Epidermal melanocyte (primary cell): ENCODE measurements around the gene SYCE1.
A peak's percentile ranks its signal among the peaks of the same experiment; 100 is the strongest.
"Not testable (repeated sequence)": the region's sequence is repeated elsewhere in the genome, so short reads cannot be mapped to it uniquely, and the experiment has no call there.

Experiments used
- DNase-seq: peaks from one replicate; pipeline ENCODE4 v3.0.0; 2011; ENCODE audit warnings: low spot score; ENCODE audit not compliant: insufficient read length

Gene SYCE1

DNA sequence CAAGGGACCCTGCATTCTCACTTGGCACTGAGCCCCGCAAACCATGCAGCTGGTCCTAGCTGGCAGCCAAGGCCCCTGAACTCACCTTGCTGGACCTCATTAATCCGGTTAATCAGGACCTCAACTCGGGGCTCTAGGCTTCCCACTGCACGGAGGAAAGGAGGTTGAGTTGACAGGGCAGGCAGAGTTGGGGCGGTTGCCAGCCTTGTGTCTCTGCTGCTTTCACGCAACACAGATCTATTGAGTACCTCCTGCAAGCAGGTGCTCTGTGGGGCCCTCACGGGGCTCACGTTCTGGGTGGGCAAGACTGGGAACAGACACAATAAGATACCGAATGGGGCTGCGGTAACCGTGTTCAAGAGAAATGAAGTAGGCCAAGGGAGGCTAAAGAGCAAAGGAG lies 6.2 kb downstream of the SYCE1 start:
- DNase-seq, result no peak

DNA sequence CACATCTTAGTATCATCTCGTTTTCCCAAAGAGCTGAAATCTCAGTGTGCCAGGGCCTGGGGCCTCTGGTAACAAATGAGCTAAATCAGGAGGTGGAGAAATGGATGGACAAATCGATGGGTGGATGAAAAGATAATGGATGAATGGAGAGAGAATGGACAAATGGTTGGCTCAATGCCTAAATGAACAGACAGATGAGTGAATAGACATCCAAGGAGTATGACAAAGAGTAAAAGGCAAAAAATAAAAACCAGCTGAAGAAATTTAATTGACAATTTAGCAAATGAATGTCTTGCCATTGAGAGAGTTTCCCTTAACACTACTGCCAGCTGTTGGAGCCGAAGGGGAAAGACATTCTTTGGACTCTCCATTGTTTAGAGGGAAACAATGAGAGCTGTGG lies 8.0 kb downstream of the SYCE1 start:
- DNase-seq, result no peak

DNA sequence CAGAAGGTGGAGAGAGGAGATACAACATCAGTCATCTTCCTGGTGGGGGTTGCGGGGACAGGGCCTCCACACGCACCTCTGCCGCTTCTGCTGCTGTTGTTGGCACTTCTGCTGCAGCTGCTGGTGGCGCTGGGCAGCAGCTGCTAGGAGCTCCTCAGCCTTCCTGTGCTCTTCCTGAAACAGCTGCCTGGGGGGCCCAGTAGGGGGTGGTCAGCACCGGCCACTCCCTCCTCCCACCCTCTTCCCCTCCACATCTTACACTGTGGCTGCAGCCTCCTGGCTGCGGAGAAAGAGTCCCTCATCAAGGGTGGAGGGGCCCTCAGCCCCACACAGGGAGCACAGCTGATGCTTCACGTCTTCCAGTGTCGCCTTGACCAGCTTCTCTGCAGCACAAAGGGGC lies 9.9 kb downstream of the SYCE1 start:
- DNase-seq, result no peak

DNA sequence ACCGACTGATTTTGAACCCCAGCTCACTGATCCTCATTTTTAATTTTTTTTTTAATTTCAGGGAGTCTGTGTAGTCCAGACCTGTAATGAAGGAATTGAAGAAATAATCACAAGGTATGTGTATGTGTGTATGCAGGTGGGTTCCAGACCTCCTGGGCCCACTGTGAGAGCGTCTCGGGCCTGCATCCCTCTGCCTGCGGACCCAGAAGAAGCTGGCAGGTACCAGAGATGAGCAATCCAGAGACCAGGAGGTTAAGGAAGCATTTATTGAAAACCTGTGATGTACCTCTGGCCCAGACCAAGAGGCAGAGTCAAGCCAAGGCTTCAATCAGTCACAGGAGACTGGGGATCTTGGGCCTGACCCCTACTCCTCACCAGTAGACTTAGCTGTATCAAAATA lies 10.8 kb downstream of the SYCE1 start:
- no peak for DNase-seq

DNA sequence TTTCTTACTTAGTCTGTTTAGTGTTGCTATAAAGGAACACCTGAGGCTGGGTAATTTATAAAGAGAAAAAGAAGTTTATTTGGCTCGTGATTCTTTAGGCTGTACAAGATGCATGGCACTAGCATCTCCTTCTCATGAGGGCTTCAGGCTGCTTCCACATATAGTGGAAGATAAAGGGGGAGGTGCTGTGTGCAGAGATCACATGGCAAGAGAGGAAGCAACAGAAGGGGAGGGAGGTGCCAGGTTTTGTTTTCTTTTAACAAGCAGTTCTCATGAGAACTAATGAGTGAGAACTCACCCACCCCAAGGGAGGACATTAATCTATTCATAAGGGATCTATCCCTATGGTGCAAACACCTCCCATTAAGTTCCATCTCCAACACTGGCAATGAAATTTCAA lies 20.9 kb downstream of the SYCE1 start:
- DNase-seq, result no peak

DNA sequence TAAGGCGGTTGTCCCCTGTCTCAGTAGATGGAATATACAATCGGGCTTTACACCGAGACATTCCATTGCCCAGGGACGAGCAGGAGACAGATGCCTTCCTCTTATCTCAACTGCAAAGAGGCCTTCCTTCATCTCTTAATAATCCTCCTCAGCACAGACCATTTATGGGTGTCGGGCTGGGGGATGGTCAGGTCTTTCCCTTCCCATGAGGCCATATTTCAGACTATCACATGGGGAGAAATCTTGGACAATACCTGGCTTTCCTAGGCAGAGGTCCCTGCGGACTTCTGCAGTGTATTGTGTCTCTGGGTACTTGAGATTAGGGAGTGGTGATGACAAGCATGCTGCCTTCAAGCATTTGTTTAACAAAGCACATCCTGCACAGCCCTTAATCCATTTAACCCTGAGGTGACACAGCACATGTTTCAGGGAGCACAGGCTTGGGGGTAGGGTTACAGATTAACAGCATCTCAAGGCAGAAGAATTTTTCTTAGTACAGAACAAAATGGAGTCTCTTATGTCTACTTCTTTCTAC lies 23.9 kb downstream of the SYCE1 start:
- DNase-seq, result not testable (repeated sequence)

DNA sequence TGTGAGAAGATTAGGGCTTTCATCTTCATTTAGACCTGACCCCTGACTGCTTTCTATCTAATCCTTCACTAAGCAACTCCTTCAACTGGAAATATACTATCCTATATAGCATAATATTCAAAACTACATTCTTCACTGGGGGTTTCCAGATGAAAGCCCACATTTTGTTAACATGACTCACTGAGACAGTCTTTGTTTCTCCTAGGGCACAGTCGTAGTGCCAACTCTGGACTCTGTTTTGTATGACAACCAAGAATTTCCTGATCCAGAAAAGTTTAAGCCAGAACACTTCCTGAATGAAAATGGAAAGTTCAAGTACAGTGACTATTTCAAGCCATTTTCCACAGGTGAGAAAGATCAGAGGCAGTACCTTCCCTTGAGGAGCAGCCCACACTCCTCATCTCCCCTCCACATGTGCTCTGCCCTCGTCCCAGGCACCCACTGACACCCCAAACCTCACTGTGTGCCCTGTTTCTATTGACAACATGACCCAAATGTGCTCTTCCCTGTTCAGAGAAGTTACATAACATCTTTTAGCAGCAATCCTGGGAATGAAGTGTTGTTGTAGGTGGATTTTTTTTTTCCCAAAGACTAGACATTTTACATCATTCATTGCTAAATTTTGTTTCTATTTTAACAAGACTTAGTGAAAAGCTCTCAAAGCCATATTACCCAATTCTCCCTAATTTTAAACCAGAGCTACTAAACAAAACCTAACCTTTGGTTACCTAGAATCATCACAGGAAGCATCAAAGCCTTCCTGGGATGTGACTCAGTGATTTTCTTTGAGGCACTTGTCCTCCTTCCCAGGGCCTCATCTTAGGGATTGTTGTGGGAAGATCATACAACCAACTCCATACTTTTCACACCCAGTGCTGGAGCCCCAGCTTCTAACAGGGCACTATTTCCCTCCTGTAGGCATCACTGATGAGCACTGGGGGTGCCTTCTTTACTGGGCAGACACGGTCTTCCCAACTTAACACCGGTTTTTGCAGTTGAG lies 27.5 kb downstream of the SYCE1 start:
- DNase-seq, result no peak

DNA sequence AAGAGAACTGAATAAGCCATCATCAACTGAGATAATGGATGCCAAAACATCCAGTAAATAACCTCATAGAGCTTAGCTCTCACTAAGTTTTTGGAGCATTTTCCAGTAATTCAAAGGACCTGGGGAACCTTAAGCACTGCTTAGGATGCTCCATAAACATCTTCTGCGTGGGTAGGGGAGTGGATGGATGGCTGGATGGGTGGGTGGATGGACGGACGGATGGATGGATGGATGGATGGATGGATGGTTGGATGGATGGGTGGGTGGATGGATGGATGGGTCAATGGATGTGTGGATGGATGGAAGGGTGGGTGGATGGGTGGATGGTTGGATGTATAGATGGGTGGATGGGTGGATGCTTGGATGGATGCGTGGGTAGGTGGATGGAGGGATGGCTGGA lies 29.2 kb downstream of the SYCE1 start:
- no peak for DNase-seq

DNA sequence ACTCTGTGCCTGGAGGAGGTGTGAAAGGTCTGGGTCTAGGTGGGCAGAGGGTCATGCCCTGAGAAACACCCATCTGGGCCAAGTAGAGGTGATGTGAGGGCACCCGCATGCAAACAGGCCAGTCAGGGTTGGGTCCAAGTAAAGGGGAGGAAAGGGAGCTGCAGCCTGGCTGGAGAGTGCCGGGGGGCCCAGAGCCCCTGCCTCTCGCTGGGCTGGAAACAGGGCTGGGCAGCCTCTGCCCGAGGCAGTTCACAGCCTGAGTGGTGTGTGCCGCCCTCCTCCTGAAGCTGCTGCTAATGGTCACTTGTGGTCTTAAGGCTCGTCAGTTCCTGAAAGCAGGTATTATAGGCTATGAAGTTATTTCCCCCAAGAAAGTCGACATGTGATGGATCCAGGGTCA lies 31.0 kb downstream of the SYCE1 start:
- DNase-seq, result no peak

DNA sequence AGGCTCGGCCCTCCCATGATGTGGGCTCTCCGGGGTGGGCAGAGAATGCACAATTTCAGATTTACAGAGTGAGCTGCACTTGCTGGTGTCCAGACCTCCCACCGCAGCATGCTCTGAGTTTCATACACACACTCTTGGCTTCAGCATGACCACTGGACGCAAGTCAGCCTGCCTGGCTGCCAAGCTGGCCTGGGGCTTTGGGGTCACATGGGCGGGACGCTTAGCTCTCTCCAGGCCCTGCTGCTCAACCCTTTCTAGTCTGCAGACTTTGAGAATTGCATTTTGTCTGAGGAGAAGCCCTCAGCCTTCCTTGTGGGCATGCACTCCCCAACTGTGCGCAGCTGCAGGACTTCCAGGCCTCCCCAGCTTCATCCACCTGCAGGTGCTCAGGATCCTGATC lies 32.5 kb downstream of the SYCE1 start:
- no peak for DNase-seq

DNA sequence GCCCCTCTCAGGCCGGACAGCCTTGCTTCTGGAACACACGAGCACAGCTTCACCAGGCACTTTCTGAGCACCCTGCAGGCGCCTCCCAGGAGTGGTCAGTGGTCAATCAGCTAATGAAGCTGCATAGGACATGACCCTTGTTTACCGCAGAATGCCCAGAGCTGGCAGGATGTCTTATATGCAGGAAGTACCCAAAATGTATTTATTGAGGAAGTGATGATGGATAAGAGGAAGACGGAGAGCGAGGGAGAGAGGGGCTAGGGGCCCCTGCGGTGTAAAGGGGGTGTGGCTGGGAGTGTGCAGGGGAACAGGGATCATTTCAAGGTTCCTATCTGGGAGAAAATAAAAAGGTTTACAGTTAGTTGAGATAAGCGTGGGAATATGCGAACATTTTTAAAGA lies 34.9 kb downstream of the SYCE1 start:
- no peak for DNase-seq

DNA sequence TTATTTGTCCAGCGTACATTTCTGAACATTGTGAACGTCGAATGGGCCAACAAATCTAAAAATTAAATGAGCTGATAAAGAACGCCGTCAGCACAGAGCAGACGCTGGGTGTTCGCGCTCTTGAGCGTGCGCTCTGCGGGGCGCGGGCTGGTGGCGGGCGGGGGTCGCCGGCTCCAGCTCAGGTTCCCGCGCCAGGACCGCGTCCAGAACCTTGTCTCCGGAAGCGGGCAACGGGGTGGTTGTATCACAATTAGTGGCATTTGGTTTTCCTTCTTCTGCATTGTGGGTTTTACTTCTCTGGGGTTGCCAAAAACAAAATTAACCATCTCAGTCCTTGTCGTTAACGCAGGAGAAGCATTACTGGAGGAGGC lies 35.8 kb downstream of the SYCE1 start:
- no peak for DNase-seq

DNA sequence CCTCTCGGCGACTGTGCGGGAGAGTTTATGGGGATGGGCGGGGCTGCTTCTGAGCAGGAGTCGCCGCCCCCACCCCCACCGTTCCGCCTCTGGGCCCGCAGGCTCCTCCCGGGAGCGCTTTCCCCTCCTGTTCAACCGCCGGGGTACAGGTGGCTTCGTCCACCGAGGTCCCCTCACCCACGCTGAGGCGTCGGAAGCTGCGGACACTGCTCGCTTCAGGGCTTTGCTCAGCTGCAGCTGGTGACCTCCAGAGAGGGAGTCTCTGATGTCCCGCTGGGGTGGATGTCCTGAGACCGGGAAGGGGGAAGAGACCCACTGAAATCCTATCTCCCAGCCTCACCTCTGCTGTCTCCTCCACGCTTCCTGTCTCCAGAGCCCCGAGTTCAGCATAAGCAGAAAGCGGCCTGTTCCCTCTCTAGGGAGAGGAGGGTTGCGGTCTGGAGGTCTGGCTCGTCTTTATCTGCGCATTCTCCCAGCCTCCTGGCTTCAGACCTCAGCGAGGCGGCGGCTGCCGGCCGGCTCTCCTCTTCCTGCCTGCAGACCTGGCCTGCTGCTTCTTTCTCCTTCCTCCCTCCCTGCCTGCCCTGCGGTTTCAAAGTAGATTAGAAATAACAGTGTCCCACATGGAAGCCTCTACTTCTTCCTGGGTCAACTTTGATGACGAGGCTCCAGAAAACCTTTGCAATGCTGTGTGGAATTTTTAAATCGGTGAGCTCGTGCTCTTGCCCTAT lies 36.4 kb downstream of the SYCE1 start:
- DNase-seq, result no peak

DNA sequence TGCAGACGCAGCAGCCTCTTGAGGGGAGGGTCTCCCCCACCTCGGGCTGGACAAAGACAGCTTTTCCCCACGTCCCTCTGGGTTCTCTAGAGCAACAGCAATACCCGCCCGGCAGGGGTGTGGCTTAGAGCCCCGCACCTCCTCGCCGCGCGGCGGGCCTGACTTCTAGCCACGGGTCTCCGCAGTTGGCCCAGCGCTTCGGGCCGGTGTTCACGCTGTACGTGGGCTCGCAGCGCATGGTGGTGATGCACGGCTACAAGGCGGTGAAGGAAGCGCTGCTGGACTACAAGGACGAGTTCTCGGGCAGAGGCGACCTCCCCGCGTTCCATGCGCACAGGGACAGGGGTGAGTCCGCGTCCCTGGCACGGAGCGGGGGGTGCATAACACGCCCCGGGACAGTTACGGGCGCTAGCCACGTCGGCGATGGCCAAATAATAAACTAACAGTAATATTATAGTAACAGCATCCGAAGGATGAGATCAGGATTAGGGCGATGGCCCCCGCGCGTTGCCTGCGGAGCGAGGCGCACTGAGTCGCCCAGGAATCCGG lies 37.0 kb downstream of the SYCE1 start:
- DNase-seq, result no peak

DNA sequence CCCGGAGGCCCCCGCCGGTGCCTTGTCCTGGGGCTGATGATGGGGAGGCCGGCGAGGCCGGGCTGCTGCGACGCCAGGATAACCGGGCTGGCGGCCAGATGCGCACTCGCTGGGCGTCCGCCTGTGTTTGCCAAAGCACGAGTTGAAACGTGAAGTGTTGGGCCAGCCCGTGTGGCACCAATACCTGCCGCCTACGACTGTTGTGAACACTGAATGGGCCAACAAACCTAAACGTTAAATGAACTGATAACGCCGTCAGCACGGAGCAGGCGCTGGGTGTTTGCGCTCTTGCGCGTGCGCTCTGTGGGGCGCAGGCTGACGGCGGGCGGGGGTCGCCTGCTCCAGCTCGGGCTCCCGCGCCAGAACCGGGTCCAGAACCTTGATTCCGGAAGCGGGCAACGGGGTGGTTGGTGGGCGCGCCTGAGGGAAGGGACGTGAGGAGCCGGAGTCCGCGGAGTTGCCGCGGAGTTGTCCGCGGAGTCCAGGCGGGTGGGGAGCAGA lies 37.6 kb downstream of the SYCE1 start:
- no peak for DNase-seq

DNA sequence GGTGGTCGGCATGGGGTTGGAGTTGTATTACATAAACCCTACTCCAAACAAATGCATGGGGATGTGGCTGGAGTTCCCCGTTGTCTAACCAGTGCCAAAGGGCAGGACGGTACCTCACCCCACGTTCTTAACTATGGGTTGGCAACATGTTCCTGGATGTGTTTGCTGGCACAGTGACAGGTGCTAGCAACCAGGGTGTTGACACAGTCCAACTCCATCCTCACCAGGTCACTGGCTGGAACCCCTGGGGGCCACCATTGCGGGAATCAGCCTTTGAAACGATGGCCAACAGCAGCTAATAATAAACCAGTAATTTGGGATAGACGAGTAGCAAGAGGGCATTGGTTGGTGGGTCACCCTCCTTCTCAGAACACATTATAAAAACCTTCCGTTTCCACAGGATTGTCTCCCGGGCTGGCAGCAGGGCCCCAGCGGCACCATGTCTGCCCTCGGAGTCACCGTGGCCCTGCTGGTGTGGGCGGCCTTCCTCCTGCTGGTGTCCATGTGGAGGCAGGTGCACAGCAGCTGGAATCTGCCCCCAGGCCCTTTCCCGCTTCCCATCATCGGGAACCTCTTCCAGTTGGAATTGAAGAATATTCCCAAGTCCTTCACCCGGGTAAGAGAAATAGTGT lies 38.3 kb downstream of the SYCE1 start, which contains the start of gene CYP2E1:
CYP2E1 (plus strand) TSS at position 407 of the 632 bp plus-strand sequence; CDS start at position 440, 33 bp downstream.
- no peak for DNase-seq

DNA sequence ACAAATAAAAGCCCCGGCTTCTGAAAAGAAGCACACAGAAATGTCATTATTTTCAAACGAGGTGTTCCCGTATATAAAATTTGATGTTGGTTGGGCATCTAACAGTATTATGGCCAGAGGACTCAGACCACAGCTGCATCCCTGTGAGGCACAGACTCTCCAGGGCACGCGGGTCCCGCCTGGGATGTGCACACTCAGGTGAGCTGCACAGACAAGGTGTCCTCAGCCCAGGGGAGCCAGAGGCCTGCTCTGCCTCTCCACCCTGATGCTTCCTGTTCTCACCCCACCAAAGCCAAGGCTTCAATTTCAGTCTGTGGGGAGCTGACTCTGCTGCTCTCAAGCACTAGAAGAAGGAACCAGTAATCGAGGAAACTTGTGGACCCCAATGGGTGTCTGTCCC lies 39.9 kb downstream of the SYCE1 start:
- DNase-seq, result no peak

DNA sequence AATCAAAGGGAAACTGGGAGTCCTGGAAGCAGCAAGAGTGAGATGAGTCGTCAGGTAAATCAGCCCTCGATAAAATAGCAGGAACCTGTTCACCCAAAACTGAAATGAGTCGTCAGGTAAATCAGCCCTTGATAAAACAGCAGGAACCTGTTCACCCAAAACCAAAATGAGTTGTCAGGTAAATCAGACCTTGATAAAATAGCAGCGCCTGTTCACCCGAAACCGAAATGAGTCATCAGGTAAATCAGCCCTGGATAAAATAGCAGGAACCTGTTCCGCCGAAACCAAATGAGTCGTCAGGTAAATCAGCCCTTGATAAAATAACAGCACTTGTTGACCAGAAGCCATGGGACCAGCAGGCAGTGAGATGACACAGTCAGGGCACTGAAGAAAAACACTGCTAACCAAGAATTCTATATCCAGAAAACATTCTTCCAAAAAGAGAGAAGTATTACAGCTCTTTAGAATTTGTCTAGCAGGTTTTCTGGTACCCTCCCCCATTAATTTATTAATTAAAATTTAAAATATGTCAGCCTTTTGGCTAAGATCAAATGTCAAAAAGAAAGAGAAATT lies 41.7 kb downstream of the SYCE1 start:
- no peak for DNase-seq

DNA sequence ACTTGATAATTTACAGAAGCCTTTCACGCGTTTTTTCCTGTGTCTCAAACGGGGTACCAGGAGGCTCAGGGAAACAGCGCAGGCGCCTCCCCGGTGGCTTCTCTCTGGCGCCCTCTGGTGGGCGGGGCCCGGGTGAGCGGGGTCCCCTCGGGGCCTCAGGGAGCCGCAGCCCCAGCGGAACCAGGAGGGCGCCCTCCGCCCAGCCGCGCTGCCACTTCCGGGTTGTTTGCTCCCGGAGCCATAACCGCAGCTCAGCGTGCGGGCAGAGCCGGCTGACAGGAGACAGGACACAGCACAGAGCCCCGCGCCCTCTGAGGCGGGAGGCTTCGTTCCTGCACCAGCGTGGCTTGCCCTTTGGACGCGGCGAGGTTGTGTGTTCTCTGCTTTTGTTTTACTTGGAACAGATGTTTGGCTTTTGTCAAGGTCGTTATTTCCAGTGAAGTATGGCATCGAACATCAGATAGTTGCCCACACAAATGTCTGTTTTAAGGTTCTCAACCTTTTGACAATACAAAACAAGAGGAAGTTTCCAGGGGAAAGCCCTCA lies 45.1 kb downstream of the SYCE1 start:
- DNase-seq, result peak; percentile 50

DNA sequence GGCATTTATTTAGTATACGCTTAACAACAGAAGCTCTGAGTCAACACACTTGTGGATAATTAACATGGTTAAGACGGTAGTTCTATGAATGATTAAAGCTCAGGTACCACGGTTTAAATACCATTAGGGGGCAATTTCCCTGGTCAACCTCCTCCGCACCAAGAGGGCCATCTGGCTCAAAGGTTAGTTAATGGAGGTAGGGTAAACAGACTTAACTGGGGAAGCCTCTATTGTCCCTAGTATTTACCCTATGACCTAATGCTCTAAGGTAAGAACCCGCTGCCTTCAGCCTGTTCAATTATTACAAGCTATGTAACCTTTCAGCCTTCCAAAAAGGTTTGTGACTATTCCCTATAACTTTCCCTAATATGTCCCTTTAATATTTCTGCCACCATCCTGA lies 46.9 kb downstream of the SYCE1 start:
- not testable (repeated sequence) for DNase-seq

DNA sequence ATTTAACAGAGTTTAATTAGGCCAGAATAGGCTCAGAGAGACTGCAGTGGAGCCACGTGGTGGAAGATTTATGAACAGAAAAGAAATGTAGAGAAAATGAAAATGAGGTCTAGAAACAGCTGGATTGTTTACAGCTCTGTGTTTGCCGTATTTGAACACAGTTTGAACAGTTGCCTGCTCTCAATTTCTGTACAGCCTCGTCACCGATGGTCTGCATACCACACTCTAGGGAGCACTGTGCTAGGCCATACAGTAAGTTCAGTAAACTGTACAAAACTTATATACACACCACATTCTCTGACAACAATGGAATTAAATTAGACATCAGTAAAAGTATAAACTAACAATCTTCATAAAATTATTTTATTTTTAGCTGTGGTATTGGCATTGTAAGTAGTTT lies 49.3 kb downstream of the SYCE1 start:
- DNase-seq, result no peak
